ENCODE measurements around the gene DENND1A.

The DENND1A gene

GRCh38 chr9:123552530-123552929 is 377.4 kb downstream of the DENND1A start:
- TF ChIP-seq FOXK2 (IDR thresholded peaks at IDR 0.05): no peak
- no peak for TF ChIP-seq FOXA1 (IDR thresholded peaks at IDR 0.05)
- TF ChIP-seq PKNOX1 (IDR thresholded peaks at IDR 0.05): no peak
- TF ChIP-seq SUZ12 (IDR thresholded peaks at IDR 0.05): no peak
- no peak for TF ChIP-seq FOXM1 (IDR thresholded peaks at IDR 0.05; ENCODE audit: borderline replicate concordance)
- CTCF ChIA-PET: no interaction called here
- no peak for DNase-seq (ENCODE audit: extremely low spot score)
- POLR2A ChIA-PET: no interaction called here

- POLR2A ChIA-PET: no interaction called here
Measured at GRCh38 chr9:123551734-123552133, 378.2 kb downstream of the DENND1A start.

GRCh38 chr9:123550797-123551196 is 379.1 kb downstream of the DENND1A start:
- POLR2A ChIA-PET: no interaction called here
- CTCF ChIA-PET: no interaction called here
- DNase-seq (ENCODE audit: extremely low spot score): no peak

More at GRCh38 chr9:123551734-123552133, 378.2 kb downstream of the DENND1A start:
- no peak for DNase-seq (ENCODE audit: extremely low spot score)
- no peak for TF ChIP-seq FOXA1 (IDR thresholded peaks at IDR 0.05)
- no peak for TF ChIP-seq HDGF (IDR thresholded peaks at IDR 0.05; ENCODE audit: borderline replicate concordance)
- TF ChIP-seq SP1 (IDR thresholded peaks at IDR 0.05): no peak
- TF ChIP-seq ELF4 (IDR thresholded peaks at IDR 0.05): no peak
- TF ChIP-seq ARNT (IDR thresholded peaks at IDR 0.05): no peak
- TF ChIP-seq PKNOX1 (IDR thresholded peaks at IDR 0.05): no peak
- no peak for TF ChIP-seq NFRKB (IDR thresholded peaks at IDR 0.05)
- TF ChIP-seq FOXM1 (IDR thresholded peaks at IDR 0.05; ENCODE audit: borderline replicate concordance): no peak
- no peak for TF ChIP-seq LEF1 (IDR thresholded peaks at IDR 0.05; ENCODE audit: borderline replicate concordance)
- TF ChIP-seq BHLHE40 (IDR thresholded peaks at IDR 0.05; ENCODE audit: borderline replicate concordance): no peak
- no peak for TF ChIP-seq ZNF384 (IDR thresholded peaks at IDR 0.05)
- TF ChIP-seq FOXK2 (IDR thresholded peaks at IDR 0.05): no peak
- TF ChIP-seq SUZ12 (IDR thresholded peaks at IDR 0.05): no peak
- TF ChIP-seq L3MBTL2 (conservative IDR thresholded peaks at IDR 0.05): no peak
- TF ChIP-seq TARDBP (IDR thresholded peaks at IDR 0.05): no peak
- TF ChIP-seq CTBP1 (IDR thresholded peaks at IDR 0.05; ENCODE audit: borderline replicate concordance): no peak
- CTCF ChIA-PET: no interaction called here

GRCh38 chr9:123550012-123550411 is 379.9 kb downstream of the DENND1A start:
- ChIA-PET CTCF (no interaction called here), POLR2A (no interaction called here)
- DNase-seq (ENCODE audit: extremely low spot score): no peak
- TF ChIP-seq CTBP1 (IDR thresholded peaks at IDR 0.05; ENCODE audit: borderline replicate concordance) (no peak), HDGF (IDR thresholded peaks at IDR 0.05; ENCODE audit: borderline replicate concordance) (no peak), BHLHE40 (IDR thresholded peaks at IDR 0.05; ENCODE audit: borderline replicate concordance) (no peak), NFRKB (IDR thresholded peaks at IDR 0.05) (no peak), FOXM1 (IDR thresholded peaks at IDR 0.05; ENCODE audit: borderline replicate concordance) (no peak), FOXK2 (IDR thresholded peaks at IDR 0.05) (no peak), ZNF384 (IDR thresholded peaks at IDR 0.05) (no peak), PKNOX1 (IDR thresholded peaks at IDR 0.05) (no peak), ELF4 (IDR thresholded peaks at IDR 0.05) (no peak), FOXA1 (IDR thresholded peaks at IDR 0.05) (no peak), SP1 (IDR thresholded peaks at IDR 0.05) (no peak)

More at GRCh38 chr9:123550797-123551196, 379.1 kb downstream of the DENND1A start:
- TF ChIP-seq L3MBTL2 (conservative IDR thresholded peaks at IDR 0.05) (no peak), SUZ12 (IDR thresholded peaks at IDR 0.05) (no peak)

GRCh38 chr9:123548741-123549545 is 381.0 kb downstream of the DENND1A start:
- DNase-seq (ENCODE audit: extremely low spot score): no peak
- ChIA-PET POLR2A (no interaction called here), CTCF (no interaction called here)
- TF ChIP-seq ZNF384 (IDR thresholded peaks at IDR 0.05): no peak
- no peak for TF ChIP-seq PKNOX1 (IDR thresholded peaks at IDR 0.05)
- TF ChIP-seq HDGF (IDR thresholded peaks at IDR 0.05; ENCODE audit: borderline replicate concordance): no peak
- TF ChIP-seq FOXM1 (IDR thresholded peaks at IDR 0.05; ENCODE audit: borderline replicate concordance): no peak
- no peak for TF ChIP-seq LEF1 (IDR thresholded peaks at IDR 0.05; ENCODE audit: borderline replicate concordance)
- no peak for TF ChIP-seq ELF4 (IDR thresholded peaks at IDR 0.05)
- no peak for TF ChIP-seq L3MBTL2 (conservative IDR thresholded peaks at IDR 0.05)
- no peak for TF ChIP-seq SUZ12 (IDR thresholded peaks at IDR 0.05)
- no peak for TF ChIP-seq FOXK2 (IDR thresholded peaks at IDR 0.05)
- TF ChIP-seq TARDBP (IDR thresholded peaks at IDR 0.05): no peak
- no peak for TF ChIP-seq ARNT (IDR thresholded peaks at IDR 0.05)
- no peak for TF ChIP-seq BHLHE40 (IDR thresholded peaks at IDR 0.05; ENCODE audit: borderline replicate concordance)

All from HEK293T (cell line).